ENCODE results near the gene RBL2.
"Not testable (repeated sequence)": the region's sequence is repeated elsewhere in the genome, so short reads cannot be mapped to it uniquely, and the experiment has no call there.

RBL2 gene

GRCh38 chr16:53506254-53506653 is 72.0 kb downstream of the RBL2 start:
- no peak for DNase-seq

- no peak for DNase-seq
Measured at GRCh38 chr16:53507464-53508179, 73.4 kb downstream of the RBL2 start.

GRCh38 chr16:53509906-53510703 is 75.8 kb downstream of the RBL2 start:
- DNase-seq, result peak; percentile 28

DNA sequence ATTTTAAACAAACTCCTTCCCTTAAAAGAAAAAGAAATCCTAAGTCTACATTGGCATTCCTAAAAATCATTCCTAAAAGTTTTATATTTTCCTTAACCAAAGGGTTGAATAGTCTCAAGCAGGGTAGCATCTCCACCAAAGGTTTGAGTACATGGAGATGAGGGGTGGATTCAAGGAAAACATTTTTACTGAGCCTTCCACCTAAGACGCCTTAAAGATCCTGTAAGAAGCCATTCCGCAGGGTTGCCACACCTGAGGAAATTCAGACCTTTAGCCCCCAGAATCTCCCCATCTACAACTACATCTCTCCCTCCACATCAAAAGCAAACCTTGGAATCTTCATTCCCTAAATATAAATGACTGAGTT is 76.4 kb downstream of the RBL2 start:
- DNase-seq, result no peak

DNA sequence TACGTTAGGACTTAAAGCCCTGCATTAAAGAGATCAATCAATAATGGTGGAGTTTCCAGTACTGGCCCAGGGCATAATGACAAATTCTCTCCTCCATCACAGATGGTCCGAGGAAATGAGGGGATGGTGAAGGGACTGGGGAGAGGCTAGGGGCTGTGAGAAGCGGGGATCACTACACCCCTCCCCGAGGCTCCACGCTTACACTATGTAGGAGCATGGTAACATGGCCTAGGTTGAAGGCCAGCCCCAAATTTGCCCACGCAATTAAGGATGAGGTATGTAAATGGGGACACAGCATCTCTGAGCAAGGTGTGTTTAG is 76.8 kb downstream of the RBL2 start:
- no peak for DNase-seq

- DNase-seq, result no peak
Measured at GRCh38 chr16:53511403-53512280, 77.4 kb downstream of the RBL2 start.

- not testable (repeated sequence) for DNase-seq
Measured at GRCh38 chr16:53512795-53513194, 78.5 kb downstream of the RBL2 start.

DNA sequence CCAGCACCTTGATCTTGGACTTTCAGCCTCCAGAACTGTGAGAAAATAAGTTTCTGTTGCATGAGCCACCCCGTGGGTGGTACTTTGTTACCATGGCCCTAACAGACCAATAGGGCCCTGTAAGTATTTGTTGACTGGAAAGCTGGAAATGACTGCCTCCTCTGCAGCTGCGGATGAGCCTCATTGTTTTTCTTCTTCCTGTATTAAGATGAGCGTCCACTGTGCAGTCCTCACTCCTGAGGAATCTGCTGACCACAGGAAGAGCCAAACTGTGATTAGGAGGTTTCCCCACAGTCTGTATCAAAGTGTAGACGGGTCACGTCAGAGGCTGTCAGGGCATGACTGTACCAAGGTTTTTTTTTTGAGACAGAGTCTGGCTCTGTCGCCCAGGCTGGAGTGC is 81.0 kb downstream of the RBL2 start:
- no peak for DNase-seq

GRCh38 chr16:53515811-53516210 is 81.5 kb downstream of the RBL2 start:
- DNase-seq, result no peak

DNA sequence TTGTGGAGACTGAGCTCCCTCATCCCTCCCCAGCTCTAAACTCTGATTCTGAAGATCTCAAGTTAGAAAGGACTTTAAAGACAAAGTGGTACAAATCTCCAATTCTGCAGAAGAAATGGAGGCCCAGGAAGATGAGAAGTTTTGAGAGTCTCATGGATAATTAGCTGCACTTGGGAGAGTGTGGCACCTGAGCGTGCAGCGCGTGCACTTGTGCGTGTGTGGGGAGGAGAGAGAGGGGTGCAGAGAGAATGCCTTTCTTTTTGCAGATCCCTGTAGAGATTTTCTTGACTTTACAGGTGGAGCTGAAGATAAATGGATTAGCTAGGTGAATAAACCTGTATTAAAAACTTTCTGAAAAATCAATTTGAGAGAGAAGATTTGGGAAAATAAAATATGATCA is 83.6 kb downstream of the RBL2 start:
- DNase-seq, result no peak

- DNase-seq, result peak; percentile 63
Measured at GRCh38 chr16:53518550-53519416, 84.5 kb downstream of the RBL2 start.

DNA sequence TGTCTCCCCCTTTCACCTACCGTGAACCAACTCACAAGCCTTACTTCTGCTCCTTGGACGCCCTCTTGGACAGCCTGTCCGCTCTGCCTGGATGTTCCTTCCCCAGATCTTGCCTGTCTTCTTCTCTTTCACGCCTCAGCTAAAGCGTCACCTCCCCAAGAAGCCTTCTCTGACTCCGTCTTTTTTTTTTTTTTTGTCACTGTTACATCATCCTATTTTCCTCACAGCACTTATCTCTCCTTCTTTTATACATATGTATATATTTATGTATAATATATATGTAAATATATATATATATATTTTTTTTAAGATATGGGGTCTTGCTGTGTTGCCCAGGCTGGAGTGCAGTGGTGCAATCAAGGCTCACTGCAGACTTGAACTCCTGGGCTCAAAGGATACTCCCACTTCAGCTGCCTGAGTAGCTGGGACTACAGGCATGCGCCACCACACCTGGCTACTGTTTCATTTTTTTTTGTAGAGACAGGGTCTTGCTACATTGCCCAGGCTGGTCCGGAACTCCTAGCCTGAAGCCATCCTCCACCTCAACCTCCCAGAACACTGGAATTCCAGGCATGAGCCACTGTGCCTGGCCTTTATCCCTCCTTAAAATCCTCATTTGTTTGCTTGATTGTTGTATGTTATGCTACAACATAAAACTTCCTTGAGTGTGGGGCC is 85.3 kb downstream of the RBL2 start:
- DNase-seq, result no peak

DNA sequence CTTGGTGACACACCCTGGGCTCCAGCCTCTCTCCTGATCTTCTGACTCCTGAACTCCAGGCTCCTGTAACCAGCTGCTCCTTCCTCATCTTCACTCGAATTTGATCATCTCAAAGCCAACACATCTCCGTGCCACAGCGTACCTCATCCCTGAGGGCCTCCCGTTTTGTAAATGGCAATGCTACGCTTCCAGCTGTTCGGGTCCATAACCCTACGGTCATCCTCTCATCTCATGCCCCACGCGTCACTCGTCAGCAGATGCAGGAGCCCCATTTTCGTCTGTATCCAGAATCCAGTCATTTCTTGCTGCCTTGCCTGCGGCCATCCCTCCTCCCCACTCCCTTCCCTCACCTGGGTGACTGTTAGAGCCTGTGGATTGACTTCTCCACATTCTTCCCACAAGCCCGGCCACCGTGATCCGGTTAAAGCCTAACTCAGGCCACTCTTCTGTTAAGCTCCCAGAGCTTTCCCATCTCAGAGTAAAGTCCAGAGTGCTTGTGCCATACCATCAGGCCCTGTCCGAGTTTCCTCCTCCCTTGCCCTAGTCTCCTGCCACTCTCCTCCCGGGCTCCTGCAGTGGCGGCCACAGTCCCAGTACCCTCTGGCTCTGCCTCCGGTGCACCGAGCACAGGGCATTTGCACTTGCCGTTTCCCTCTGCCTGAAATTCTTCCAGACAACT is 89.0 kb downstream of the RBL2 start:
- DNase-seq, result no peak

DNA sequence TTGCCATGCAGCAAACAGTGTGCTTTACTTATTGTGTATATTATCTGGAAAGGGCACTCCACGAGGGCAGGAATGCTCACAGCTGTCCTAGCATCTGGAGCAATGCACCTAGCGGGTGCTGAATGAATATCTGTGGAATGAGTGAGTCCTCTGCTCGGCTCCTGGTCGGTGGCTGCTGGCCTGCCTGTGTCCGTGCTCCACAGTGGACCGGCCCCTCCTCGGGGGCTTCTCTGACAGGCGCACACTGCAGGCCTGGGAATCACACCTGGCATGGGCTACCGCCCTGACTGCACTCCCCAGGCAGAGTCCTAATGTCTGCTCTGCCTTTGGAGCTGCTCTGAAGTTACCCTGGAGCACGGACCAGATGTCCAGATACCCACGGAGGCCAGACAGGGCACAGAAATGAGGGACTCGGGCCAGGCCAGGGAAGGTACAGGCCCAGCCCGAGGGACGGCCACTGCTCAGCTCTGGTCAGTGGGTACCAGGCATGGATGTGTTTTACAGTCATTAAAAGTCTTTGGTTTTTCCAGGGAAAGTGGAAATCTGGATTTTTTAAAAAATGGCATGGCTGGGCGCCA is 89.8 kb downstream of the RBL2 start:
- no peak for DNase-seq

GRCh38 chr16:53528797-53529196 is 94.5 kb downstream of the RBL2 start:
- DNase-seq, result no peak

DNA sequence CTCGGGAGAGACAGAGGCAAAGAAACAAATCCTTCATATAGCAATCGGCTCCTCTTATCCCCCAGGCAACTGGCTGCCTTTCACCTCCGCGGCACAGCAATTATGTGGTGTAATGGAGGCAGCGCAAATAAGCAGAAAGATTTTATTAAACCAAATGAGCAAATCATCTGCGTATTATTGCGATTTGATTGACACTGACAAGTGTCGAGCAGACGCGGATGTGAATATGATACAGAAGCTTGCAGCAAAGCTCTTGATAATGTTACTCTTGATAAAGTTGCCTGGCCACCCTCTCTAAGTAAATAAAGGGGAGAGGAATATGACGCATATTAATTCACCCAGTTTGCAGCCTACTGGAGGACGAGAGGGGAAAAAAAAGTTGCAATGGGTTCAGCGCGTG is 95.2 kb downstream of the RBL2 start:
- no peak for DNase-seq

DNA sequence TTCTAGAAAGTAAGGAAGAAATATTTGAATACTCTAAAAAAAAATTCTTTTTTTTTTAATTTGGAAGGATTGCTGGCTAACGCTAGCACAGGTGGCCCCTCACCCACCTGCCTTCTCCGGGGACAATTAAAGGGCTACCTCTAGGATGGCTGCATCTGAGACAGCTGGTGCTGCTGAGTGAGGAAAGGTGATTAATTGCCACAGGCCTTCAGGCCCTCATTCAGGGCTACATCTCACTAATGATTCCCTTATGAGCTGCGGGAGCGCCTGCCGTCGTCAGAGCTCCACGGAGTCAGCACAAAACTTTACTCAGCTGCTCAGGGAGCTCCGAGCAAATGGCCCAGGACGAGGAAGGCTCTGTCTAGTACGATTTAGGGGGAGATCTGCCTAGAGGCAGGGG is 95.8 kb downstream of the RBL2 start:
- no peak for DNase-seq

- DNase-seq, result no peak
Measured at GRCh38 chr16:53530741-53531140, 96.5 kb downstream of the RBL2 start.

- no peak for DNase-seq
Measured at GRCh38 chr16:53534206-53534605, 99.9 kb downstream of the RBL2 start.

- DNase-seq, result no peak
Measured at GRCh38 chr16:53537626-53538025, 103.4 kb downstream of the RBL2 start.

DNA sequence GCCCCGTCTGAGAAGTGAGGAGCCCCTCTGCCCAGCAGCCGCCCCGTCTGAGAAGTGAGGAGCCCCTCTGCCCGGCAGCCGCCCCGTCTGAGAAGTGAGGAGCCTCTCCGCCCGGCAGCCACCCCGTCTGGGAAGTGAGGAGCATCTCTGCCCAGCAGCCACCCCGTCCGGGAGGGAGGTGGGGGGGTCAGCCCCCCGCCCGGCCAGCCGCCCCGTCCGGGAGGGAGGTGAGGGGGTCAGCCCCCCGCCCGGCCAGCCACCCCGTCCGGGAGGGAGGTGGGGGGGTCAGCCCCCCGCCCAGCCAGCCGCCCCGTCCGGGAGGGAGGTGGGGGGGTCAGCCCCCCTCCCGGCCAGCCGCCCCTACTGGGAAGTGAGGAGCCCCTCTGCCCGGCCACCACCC is 105.1 kb downstream of the RBL2 start:
- not testable (repeated sequence) for DNase-seq
